IMR-90 (cell line): Measurements from ENCODE around the gene CMC1. TPM values are rescaled to one million over a fixed set of nuclear protein-coding genes. Genes with fewer than 3 reads are reported as not detected.

Source experiments
- ATAC-seq: fragments of 200-7000 bp; cut with Tn5 transposase; 2 replicates; pipeline ENCODE4 v1.9.1; 2020; ENCODE audit warnings: low read depth, mild to moderate bottlenecking, moderate library complexity
- BruUV-seq: library from RNA; stranded (reverse); fragments of 400-500 nt; replicated peaks from 2 replicates; lab custom pipeline; 2021; lab: Mats Ljungman, UMichigan
- CTCF ChIA-PET: fragments of 300-600 bp; formaldehyde crosslinking; extraction: SDS; loops from one replicate; lab custom pipeline; 2021; ENCODE audit warnings: antibody characterized with exemption; lab: Yijun Ruan, JAX
- POLR2A ChIA-PET: fragments of 300-600 bp; sonication (Branson Sonifier 250); formaldehyde crosslinking; loops from one replicate; lab custom pipeline; 2022; ENCODE audit warnings: antibody characterized with exemption; ENCODE audit not compliant: unreplicated experiment; lab: Charles Lee
- DNase-seq: peaks from one replicate; pipeline ENCODE4 v3.0.0; 2013
- H2AFZ ChIP-seq: replicated peaks from 2 replicates; pipeline ENCODE3; 2013; ENCODE audit warnings: low read length, mild to moderate bottlenecking; ENCODE audit not compliant: poor library complexity
- H2AK5ac ChIP-seq: 2 replicates; pipeline ENCODE4 v1.6.1; 2013; ENCODE audit warnings: low read depth, low read length, inconsistent platforms
- H2AK9ac ChIP-seq: replicated peaks from 2 replicates; pipeline ENCODE3; 2013; ENCODE audit warnings: mild to moderate bottlenecking, low read depth, low read length, moderate library complexity; ENCODE audit not compliant: poor library complexity
- H2BK120ac ChIP-seq: 2 replicates; pipeline ENCODE4 v1.6.1; 2013; ENCODE audit warnings: low read depth, low read length, inconsistent platforms
- H2BK15ac ChIP-seq: 3 replicates; pipeline ENCODE4 v1.6.1; 2013; ENCODE audit warnings: low read depth, low read length, inconsistent platforms
- H2BK20ac ChIP-seq: 2 replicates; pipeline ENCODE4 v1.6.1; 2013; ENCODE audit warnings: low read depth, mild to moderate bottlenecking, inconsistent platforms, low read length, moderate library complexity
- H2BK5ac ChIP-seq: 2 replicates; pipeline ENCODE4 v1.6.1; 2013; ENCODE audit warnings: mild to moderate bottlenecking, low read depth, low read length, inconsistent platforms; ENCODE audit not compliant: poor library complexity, severe bottlenecking
- H3K14ac ChIP-seq: replicated peaks from 2 replicates; pipeline ENCODE4 v1.6.1; 2013; ENCODE audit warnings: low read depth, low read length, inconsistent platforms
- H3K18ac ChIP-seq: 2 replicates; pipeline ENCODE4 v1.6.1; 2013; ENCODE audit warnings: low read depth, low read length, control low read depth
- H3K23ac ChIP-seq: 2 replicates; pipeline ENCODE4 v1.6.1; 2013; ENCODE audit warnings: low read depth, low read length, inconsistent platforms
- H3K27ac ChIP-seq: 2 replicates; pipeline ENCODE4 v1.5.1; 2013; ENCODE audit warnings: mild to moderate bottlenecking, control low read depth, low read length; ENCODE audit not compliant: insufficient read depth
- H3K27me3 ChIP-seq: 2 replicates; pipeline ENCODE4 v1.6.1; 2013; ENCODE audit warnings: low read length; ENCODE audit not compliant: control insufficient read depth, insufficient read depth
- H3K36me3 ChIP-seq: 2 replicates; pipeline ENCODE4 v1.6.1; 2013; ENCODE audit warnings: low read length, mixed read lengths; ENCODE audit not compliant: control insufficient read depth, insufficient read depth
- H3K4ac ChIP-seq: 2 replicates; pipeline ENCODE4 v1.6.1; 2013; ENCODE audit warnings: low read depth, low read length, inconsistent platforms
- H3K4me1 ChIP-seq: 2 replicates; pipeline ENCODE4 v1.6.1; 2013; ENCODE audit warnings: low read length, mixed read lengths; ENCODE audit not compliant: control insufficient read depth, insufficient read depth
- H3K4me2 ChIP-seq: 2 replicates; pipeline ENCODE4 v1.6.1; 2013; ENCODE audit warnings: low read depth, mild to moderate bottlenecking, control low read depth, low read length, moderate library complexity
- H3K4me3 ChIP-seq: 2 replicates; pipeline ENCODE4 v1.5.1; 2013; ENCODE audit warnings: low read depth, mild to moderate bottlenecking, control low read depth, low read length, moderate library complexity; ENCODE audit not compliant: insufficient read depth
- H3K56ac ChIP-seq: 2 replicates; pipeline ENCODE4 v1.6.1; 2013; ENCODE audit warnings: low read length, inconsistent platforms; ENCODE audit not compliant: insufficient read depth; ENCODE audit errors: extremely low read depth
- H3K79me1 ChIP-seq, 2 experiments: 2 replicates each; pipeline ENCODE4 v1.6.1; 2013; ENCODE audit warnings: low read length in 2 of 2, inconsistent platforms in 1 of 2, low read depth in 1 of 2
- H3K9ac ChIP-seq: 2 replicates; pipeline ENCODE4 v1.6.1; 2013; ENCODE audit warnings: low read depth, low read length, control low read depth
- H3K9me1 ChIP-seq: 2 replicates; pipeline ENCODE4 v1.6.1; 2013; ENCODE audit warnings: low read length, inconsistent platforms; ENCODE audit not compliant: insufficient read depth
- H3K9me3 ChIP-seq: 2 replicates; pipeline ENCODE4 v1.6.1; 2013; ENCODE audit warnings: low read length; ENCODE audit not compliant: control insufficient read depth, insufficient read depth
- H4K20me1 ChIP-seq: 2 replicates; pipeline ENCODE4 v1.6.1; 2013; ENCODE audit warnings: low read length, inconsistent platforms; ENCODE audit not compliant: insufficient read depth
- H4K5ac ChIP-seq: 2 replicates; pipeline ENCODE4 v1.6.1; 2013; ENCODE audit warnings: mild to moderate bottlenecking, low read depth, low read length, control low read depth
- H4K8ac ChIP-seq, 2 experiments: 2 replicates each; pipeline ENCODE4 v1.6.1; 2013; ENCODE audit warnings: low read depth in 2 of 2, low read length in 2 of 2, control low read depth in 1 of 2, inconsistent platforms in 1 of 2
- H4K91ac ChIP-seq: 2 replicates; pipeline ENCODE4 v1.6.1; 2013; ENCODE audit warnings: low read depth, low read length, inconsistent platforms; ENCODE audit not compliant: insufficient read depth
- BHLHE40 ChIP-seq: fragments of 150-350 bp; IDR thresholded peaks from 2 replicates; pipeline ENCODE4 v1.6.1; 2016; ENCODE audit warnings: mild to moderate bottlenecking, low read depth, low read length
- CEBPB ChIP-seq: IDR thresholded peaks from 2 replicates; pipeline ENCODE4 v1.6.1; 2012; ENCODE audit warnings: low read depth, low read length, improper control_type of control experiment
- CHD1 ChIP-seq: IDR thresholded peaks from 2 replicates; pipeline ENCODE4 v1.6.1; 2012; ENCODE audit warnings: low read depth, low read length, improper control_type of control experiment
- FOS ChIP-seq: fragments of 150-350 bp; IDR thresholded peaks from 2 replicates; pipeline ENCODE4 v1.6.1; 2016; ENCODE audit warnings: low read depth, low read length
- MAFK ChIP-seq: IDR thresholded peaks from 2 replicates; pipeline ENCODE4 v1.6.1; 2012; ENCODE audit warnings: low read depth, low read length, improper control_type of control experiment
- MAZ ChIP-seq: IDR thresholded peaks from 2 replicates; pipeline ENCODE4 v1.6.1; 2012; ENCODE audit warnings: low read depth, mild to moderate bottlenecking, low read length, improper control_type of control experiment, moderate library complexity, borderline replicate concordance
- MXI1 ChIP-seq: IDR thresholded peaks from 2 replicates; pipeline ENCODE4 v1.6.1; 2012; ENCODE audit warnings: low read depth, mild to moderate bottlenecking, low read length, moderate library complexity, borderline replicate concordance
- NFE2L2 ChIP-seq: fragments of 150-350 bp; IDR thresholded peaks from 2 replicates; pipeline ENCODE4 v1.6.1; 2016; ENCODE audit warnings: low read depth, mild to moderate bottlenecking, low read length
- POLR2A ChIP-seq: IDR thresholded peaks from 2 replicates; pipeline ENCODE4 v1.6.1; 2012; ENCODE audit warnings: mild to moderate bottlenecking, low read depth, low read length
- RAD21 ChIP-seq: IDR thresholded peaks from 2 replicates; pipeline ENCODE4 v1.6.1; 2012; ENCODE audit warnings: low read length, improper control_type of control experiment
- RCOR1 ChIP-seq: IDR thresholded peaks from 2 replicates; pipeline ENCODE4 v1.6.1; 2012; ENCODE audit warnings: mild to moderate bottlenecking, low read length, improper control_type of control experiment; ENCODE audit not compliant: insufficient replicate concordance
- RFX5 ChIP-seq: IDR thresholded peaks from 2 replicates; pipeline ENCODE4 v1.8.0; 2012; ENCODE audit warnings: low read depth, mild to moderate bottlenecking, low read length, moderate library complexity
- SMC3 ChIP-seq: fragments of 150-350 bp; IDR thresholded peaks from 2 replicates; pipeline ENCODE4 v1.6.1; 2016; ENCODE audit warnings: low read depth, mild to moderate bottlenecking, antibody characterized with exemption, low read length, moderate library complexity
- WGBS, 2 experiments: methylation state at CpG; one replicate each; pipeline versions ENCODE4 v1.1.5 to v1.1.7; 2013; ENCODE audit warnings: missing lambda C conversion rate in 2 of 2; ENCODE audit not compliant: insufficient read length in 1 of 2; ENCODE audit errors: extremely low coverage in 2 of 2; 5-methylcytosine and 5-hydroxymethylcytosine counted together
- dilution Hi-C: fragments of 300-500 bp; cut with HindIII; formaldehyde crosslinking; loops from one replicate; pipeline ENCODE4 v1.14.3; 2018; ENCODE audit warnings: low sequenced_read_pairs; ENCODE audit not compliant: unreplicated experiment
- in situ Hi-C: fragments of 300-500 bp; cut with MboI; formaldehyde crosslinking; loops from 3 replicates; pipeline ENCODE4 v1.14.3; 2019; ENCODE audit warnings: low sequenced_read_pairs, inconsistent platforms, mixed read lengths
- intact Hi-C: fragments of 100-400 bp; cut with micrococcal nuclease; formaldehyde crosslinking; loops from 2 replicates; pipeline ENCODE4 v1.10.0; 2022
- polyA plus RNA-seq, 3 experiments: library from polyadenylated mRNA; depleted of rRNA; stranded (reverse); fragments of >200 nt; gene quantifications; 2 replicates each; pipeline ENCODE4 v1.2.3, GENCODE V29; 2012; ENCODE audit warnings: low replicate concordance in 1 of 3
- total RNA-seq: library from RNA; depleted of rRNA; stranded (reverse); fragments of >200 nt; gene quantifications from 2 replicates; pipeline ENCODE4 v1.2.3, GENCODE V29; 2012
- TF ChIP-seq, protein P1 (sequence below): fragments of 150-350 bp; IDR thresholded peaks from 2 replicates; pipeline ENCODE4 v1.6.1; 2016; ENCODE audit warnings: low read depth, mild to moderate bottlenecking, low read length, moderate library complexity, borderline replicate concordance
- TF ChIP-seq, protein P2 (sequence below): fragments of 150-350 bp; IDR thresholded peaks from 2 replicates; pipeline ENCODE4 v1.6.1; 2017; ENCODE audit warnings: mild to moderate bottlenecking, antibody characterized with exemption, low read length, low read depth
- TF ChIP-seq, protein P3 (sequence below): conservative IDR thresholded peaks from 2 replicates; pipeline ENCODE4 v1.5.1; 2012; ENCODE audit warnings: mild to moderate bottlenecking, low read depth, low read length, improper control_type of control experiment

The CMC1 gene
- total and polyA plus RNA-seq, 2 of the 4 experiments (the other 2 are of a cell fraction): 1.6 to 18.3 TPM

DNA sequence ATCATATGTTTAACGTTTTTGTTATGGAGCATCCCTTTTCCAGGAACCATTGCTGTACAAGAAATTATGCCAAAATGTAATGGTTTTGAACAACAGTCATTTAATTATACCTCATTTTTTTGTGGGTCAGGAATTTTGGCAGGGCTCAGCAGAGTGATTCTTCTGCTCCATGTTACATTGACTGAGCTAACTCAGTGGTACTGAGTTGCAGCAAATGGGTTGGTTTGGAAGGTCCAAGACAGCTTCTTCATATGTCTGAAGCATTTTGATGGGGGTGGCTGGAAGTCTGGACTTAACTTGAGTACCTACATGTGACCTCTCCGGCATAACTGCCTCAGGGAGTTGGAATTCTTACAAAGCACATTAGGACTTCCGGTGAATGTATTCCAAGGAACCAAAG lies 26.0 kb upstream of the CMC1 start:
- Histone ChIP-seq H2AK5ac (no peak overlapping the region), H3K9ac (no peak overlapping the region), H4K5ac (no peak overlapping the region), H2AK9ac (no peak overlapping the region), H2AFZ (no peak overlapping the region), H3K4me1 (no peaks in the 10 kb centered on the region), H3K4me2 (no peak overlapping the region), H3K14ac (no peak overlapping the region), H2BK15ac (no peak overlapping the region), H3K23ac (no peak overlapping the region), H4K91ac (no peak overlapping the region), H3K27me3 (no peaks in the 10 kb centered on the region), H4K8ac (no peak overlapping the region), H2BK120ac (no peak overlapping the region), H2BK20ac (no peak overlapping the region), H2BK5ac (no peak overlapping the region), H3K18ac (no peak overlapping the region), H3K36me3 (no peaks in the 10 kb centered on the region), H3K79me1 (no peaks in the 10 kb centered on the region), H4K20me1 (no peaks in the 10 kb centered on the region), H3K27ac (no peak overlapping the region), H3K9me1 (no peaks in the 10 kb centered on the region), H3K56ac (no peak overlapping the region), H3K4ac (no peak overlapping the region), H3K4me3 (no peak overlapping the region), H3K9me3 (no peaks in the 10 kb centered on the region; the same call in 1 of the 2 replicates)
- CTCF ChIA-PET: interaction anchor here (1.1 kb wide), 1 partner anchor 195 kb away, joined by 3 read pairs; no protein-coding TSS in a partner anchor
- no peak for ATAC-seq
- TF ChIP-seq RCOR1: no peak
- TF ChIP-seq, protein P1, sequence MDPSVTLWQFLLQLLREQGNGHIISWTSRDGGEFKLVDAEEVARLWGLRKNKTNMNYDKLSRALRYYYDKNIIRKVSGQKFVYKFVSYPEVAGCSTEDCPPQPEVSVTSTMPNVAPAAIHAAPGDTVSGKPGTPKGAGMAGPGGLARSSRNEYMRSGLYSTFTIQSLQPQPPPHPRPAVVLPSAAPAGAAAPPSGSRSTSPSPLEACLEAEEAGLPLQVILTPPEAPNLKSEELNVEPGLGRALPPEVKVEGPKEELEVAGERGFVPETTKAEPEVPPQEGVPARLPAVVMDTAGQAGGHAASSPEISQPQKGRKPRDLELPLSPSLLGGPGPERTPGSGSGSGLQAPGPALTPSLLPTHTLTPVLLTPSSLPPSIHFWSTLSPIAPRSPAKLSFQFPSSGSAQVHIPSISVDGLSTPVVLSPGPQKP: no peak
- no peak for TF ChIP-seq MXI1
- no peak for TF ChIP-seq FOS
- no peak for TF ChIP-seq MAZ
- no peak for TF ChIP-seq RAD21
- TF ChIP-seq, protein P2, sequence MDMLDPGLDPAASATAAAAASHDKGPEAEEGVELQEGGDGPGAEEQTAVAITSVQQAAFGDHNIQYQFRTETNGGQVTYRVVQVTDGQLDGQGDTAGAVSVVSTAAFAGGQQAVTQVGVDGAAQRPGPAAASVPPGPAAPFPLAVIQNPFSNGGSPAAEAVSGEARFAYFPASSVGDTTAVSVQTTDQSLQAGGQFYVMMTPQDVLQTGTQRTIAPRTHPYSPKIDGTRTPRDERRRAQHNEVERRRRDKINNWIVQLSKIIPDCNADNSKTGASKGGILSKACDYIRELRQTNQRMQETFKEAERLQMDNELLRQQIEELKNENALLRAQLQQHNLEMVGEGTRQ: no peak
- no peak for TF ChIP-seq NFE2L2
- no peak for TF ChIP-seq POLR2A
- TF ChIP-seq, protein P3, sequence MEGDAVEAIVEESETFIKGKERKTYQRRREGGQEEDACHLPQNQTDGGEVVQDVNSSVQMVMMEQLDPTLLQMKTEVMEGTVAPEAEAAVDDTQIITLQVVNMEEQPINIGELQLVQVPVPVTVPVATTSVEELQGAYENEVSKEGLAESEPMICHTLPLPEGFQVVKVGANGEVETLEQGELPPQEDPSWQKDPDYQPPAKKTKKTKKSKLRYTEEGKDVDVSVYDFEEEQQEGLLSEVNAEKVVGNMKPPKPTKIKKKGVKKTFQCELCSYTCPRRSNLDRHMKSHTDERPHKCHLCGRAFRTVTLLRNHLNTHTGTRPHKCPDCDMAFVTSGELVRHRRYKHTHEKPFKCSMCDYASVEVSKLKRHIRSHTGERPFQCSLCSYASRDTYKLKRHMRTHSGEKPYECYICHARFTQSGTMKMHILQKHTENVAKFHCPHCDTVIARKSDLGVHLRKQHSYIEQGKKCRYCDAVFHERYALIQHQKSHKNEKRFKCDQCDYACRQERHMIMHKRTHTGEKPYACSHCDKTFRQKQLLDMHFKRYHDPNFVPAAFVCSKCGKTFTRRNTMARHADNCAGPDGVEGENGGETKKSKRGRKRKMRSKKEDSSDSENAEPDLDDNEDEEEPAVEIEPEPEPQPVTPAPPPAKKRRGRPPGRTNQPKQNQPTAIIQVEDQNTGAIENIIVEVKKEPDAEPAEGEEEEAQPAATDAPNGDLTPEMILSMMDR: no peak
- no peak for TF ChIP-seq BHLHE40
- TF ChIP-seq CEBPB: no peak
- TF ChIP-seq RFX5: no peak
- TF ChIP-seq SMC3: no peak
- no peak for TF ChIP-seq MAFK
- TF ChIP-seq CHD1: no peak
- intact Hi-C loops (no loop called here), in situ Hi-C loops (no loop called here), dilution Hi-C loops (no loop called here)
- no peak for DNase-seq
- BruUV-seq: no TSS peak
- POLR2A ChIA-PET: no interaction called here
- WGBS, 2 experiments: no CpG with 5 or more reads among the region's 3 CpGs
